Measurements from ENCODE around the gene RGS4. TPM values are rescaled to one million over a fixed set of nuclear protein-coding genes. Genes with fewer than 3 reads are reported as not detected.

Gene RGS4
- 0.16 TPM for total RNA-seq

- ATAC-seq = no peak
Observed at GRCh38 chr1:163069142-163069541, at the start of gene RGS4. TSS of gene RGS4 (plus strand) at chr1:163069361. CDS start at chr1:163069485, 124 bp downstream.

DNA sequence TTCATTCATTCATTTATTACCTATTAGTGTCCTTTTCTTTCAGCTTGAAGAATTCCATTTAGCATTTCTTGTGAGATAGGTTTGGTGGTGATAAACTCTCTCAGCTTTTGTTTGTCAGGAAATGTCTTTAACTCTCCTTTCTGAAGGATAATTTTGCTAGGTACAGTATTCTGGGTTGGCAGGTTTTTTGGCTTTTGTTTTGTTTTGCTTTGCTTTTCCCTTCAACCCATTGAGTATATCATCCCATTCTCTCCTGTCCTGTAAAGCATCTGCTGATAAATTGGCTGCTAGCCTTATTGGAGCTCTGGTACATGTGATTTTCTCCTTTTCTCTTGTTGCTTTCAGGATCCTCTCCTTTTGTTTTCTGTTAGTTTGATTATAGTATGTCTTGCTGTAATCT, 47.0 kb upstream of the RGS4 start:
- ATAC-seq = no peak

GRCh38 chr1:163027610-163028009, 41.6 kb upstream of the RGS4 start:
- no peak for ATAC-seq

DNA sequence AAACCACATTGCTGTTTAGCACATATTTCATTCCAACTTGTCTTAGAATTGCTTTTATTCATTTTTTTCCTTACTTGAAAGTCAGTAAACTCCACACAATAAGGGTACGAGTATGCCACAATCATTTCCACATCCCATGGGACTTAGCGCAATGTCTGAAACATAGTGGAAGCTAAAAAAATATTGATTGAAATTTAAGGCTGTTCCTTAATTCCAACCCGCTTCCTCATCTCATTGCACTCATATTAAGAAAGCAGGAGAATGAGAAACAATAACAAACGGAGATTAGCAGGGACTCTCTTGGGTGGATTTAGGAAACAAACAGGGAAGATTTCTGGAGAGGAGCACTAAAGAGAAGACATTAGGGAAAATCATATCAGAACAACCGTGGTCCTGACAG, 39.3 kb upstream of the RGS4 start:
- no peak for ATAC-seq

DNA sequence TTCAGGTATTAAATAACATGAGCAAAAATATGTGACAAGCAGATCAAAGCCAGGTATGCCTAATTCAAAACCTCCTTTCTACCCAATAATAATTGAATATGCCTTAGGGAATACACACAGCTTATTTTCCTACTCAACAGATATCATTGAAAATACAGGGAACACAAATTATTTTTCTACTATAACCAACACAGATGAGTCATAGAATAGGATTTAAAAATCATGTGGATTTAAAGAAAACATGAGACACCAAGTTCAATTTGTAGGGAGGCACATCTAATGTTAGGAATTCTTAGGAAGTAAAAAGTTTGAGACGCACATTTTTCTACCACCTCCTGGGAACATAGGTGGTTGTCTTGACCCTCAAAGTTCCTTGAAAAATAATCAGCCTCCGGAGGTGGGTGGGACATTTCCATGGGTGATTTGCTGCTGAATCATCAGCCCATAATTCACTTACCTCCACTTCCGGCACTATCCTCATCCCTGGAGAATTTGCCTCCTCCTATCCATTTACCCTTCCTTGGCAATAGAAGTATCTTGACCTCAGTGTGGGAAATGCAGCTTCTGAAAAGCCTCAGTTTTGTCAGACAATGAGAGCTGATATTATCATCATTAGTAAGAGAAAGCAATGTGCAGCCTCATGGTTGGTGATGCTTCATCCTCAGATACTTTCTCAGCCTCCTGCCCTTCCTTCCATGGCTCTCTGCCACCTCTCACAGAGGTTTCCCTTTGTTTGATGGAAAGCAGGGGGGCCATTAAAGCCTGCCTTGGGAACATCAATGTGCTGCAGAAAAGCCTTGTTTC, 33.5 kb upstream of the RGS4 start:
- peak; percentile 55 for ATAC-seq

GRCh38 chr1:163036671-163037070, 32.5 kb upstream of the RGS4 start:
- no peak for ATAC-seq

- ATAC-seq = no peak
Observed at GRCh38 chr1:163038928-163039706, 30.0 kb upstream of the RGS4 start.

DNA sequence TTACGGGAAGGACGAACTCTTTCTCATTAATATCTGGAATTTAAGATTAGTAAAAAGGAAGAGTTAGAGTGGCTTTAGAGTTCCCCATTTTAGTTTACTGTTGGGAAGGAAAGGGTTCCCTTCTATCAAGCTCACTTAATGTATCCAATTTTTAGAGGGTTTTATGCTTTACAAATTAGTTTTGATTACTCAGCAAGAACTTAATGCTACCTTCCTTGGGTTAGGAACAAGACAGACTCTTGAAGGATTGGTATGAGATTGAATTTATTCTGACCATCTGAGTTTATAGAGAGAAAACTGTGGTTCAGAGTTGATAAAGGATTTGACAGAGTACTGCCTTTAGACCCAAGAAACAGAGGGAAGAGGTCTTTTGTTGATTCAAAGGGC, 29.5 kb upstream of the RGS4 start:
- no peak for ATAC-seq

DNA sequence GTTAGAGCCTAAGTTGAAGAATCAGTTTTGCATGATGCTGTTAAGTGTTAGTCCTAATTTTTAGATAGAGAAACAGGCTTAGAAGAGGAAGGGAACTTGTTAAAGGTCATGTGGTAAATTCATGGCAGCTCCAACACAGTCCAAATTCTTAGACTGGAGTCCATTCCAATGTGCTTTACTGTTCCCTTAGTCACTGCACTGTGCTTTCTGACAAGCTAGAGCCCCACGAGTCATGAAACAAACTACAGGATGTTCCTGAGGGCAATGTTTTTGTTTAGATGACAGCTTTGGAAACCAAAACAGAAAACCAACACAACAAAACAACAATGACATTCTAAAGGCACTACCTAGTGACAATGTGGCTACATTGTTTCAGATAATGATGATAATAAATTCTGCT, 23.1 kb upstream of the RGS4 start:
- no peak for ATAC-seq

DNA sequence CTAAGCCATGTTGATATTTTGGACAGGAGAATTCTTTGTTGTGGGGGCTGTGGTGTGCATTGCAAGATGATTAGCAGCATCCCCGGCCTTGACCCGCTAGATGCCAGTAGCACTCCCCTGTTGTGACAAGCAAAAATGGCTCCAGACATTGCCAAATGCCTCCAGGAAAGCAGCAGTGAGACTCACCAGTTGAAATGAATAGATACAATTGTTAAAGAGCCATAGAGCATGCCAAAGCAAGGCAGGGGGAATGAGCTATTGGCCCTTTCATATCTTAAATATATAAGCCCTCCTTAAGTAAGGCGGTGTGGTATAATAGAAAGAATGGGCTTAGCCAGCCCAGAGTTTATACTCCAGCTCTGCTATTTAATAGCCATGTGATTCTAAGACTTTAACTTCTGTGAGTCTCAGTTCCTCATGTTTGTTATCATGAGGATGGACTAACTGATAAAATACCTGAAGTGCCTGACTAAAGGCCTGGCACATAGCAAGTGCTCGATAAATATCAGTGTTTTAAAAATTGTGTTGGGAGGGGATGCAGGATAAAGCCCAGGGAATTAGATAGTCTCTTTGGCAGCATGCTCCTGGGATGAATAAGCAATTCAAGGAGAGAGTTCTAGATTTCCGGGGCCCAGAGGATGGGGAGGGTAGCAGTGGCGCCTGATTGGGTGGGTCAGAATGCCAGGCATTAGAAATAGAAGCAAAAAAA, 21.1 kb upstream of the RGS4 start:
- no peak for ATAC-seq

DNA sequence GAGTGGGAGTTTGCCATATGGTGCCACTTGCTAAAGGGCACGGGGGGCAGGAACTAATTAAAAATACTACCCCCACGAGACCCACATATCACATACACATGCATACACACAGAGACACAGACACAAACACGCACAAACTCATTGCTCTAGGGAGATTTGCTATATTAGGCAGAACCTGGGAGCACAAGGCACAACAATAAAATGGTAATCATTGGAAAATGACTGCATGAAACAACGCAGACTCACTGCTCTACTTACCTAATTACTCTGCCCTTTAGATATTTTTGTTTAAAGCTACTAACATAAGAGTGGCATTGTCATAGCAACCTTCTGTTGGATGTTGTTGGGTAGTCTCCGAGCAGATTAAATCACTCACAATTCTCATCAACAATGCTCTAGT, 20.3 kb upstream of the RGS4 start:
- ATAC-seq = no peak

GRCh38 chr1:163049296-163049695, 19.9 kb upstream of the RGS4 start:
- ATAC-seq = no peak

GRCh38 chr1:163050496-163050895, 18.7 kb upstream of the RGS4 start:
- no peak for ATAC-seq

- no peak for ATAC-seq
Observed at GRCh38 chr1:163054181-163054591, 15.0 kb upstream of the RGS4 start.

DNA sequence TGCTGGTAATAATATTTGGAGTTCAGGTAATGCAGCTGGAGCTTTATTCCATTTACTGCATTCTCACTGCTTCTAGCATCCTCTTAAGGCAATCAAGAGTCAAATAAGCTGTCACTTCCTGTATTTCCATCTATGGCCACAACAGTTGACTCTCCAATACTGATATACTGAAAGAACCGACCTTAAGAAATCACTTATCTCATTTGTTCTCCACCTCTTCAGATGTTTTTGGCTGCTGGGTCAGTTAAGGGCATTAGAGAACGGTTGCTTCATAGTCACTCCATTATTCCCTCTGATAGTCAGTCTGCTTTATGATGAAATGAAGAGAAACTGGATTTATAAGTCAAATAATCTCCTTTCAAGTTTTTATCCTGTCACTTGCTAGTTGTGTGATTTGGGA, 14.2 kb upstream of the RGS4 start:
- no peak for ATAC-seq

DNA sequence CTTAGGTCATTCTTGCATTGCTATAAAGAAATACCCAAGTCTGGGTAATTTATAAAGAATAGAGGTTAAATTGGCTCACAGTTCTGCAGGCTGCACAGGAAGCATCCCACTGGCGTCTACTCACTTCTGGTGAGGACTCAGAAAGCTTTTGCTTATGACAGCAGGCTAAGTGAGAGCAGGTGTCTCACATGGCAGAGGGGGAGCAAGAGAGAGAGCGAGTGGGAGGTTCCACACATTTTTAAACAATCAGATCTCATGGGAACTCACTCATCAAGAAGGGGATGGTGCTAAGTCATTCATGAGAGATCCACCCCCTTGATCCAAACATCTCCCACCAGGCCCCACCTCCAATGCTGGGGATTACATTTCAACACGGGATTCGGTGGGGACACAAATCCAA, 13.6 kb upstream of the RGS4 start:
- no peak for ATAC-seq

GRCh38 chr1:163056831-163057230, 12.3 kb upstream of the RGS4 start:
- ATAC-seq = no peak

DNA sequence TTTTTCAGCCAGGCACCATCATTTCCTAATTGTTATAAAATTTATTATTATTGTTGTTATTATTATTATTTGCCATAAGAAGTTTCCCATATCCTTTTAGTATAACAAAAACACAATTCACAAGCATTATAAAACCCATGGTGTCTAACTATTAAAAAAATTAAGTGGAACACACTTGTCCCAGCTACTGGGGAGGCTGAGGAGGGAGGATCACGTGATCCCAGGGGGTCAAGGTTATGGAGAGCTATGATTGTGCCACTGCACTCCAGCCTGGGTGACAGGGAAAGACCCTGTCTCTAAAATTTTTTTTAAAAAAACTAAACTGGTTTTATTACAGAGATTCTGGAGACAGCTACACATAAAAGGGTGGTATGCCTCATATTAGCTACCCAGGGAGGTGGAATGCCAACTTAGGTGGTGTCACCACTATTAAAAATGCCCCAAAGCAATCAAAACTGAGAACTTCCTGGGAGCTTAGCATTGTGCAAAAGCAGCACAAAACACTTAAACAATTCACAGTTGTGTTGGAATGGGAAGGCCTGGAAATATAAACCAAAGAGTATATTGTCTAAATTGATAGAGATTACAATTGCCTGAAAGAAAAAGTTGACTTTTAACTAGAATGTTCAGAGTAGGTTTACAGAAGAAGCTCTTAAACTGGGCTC, 8.7 kb upstream of the RGS4 start:
- no peak for ATAC-seq

GRCh38 chr1:163063143-163063542, 6.0 kb upstream of the RGS4 start:
- no peak for ATAC-seq

GRCh38 chr1:163063610-163064009, 5.6 kb upstream of the RGS4 start:
- ATAC-seq = no peak

GRCh38 chr1:163066168-163066567, 3.0 kb upstream of the RGS4 start:
- no peak for ATAC-seq

- ATAC-seq = no peak
Observed at GRCh38 chr1:163066686-163067085, 2.5 kb upstream of the RGS4 start.

DNA sequence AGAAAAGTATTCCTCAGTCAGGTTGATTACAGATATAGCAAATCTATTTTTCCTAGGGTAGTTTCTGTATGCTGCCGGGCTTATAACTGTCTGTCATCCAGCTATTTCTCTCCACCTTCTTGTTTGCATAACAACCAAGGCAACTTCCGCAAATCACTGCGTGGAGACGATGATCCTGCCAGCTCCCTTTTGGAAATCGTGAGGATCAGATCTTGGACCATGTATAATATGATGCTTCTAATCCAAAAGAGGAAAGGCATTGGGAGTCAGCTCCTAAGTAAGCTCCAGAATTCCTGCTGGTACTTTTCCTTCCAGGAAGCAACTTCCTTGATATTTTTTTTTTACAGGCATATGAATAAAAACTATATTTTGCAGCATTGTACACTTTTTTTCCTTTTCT, 445 bp upstream of the RGS4 start:
- no peak for ATAC-seq
